ENCODE measurements around the gene PALD1.

The PALD1 gene

DNA sequence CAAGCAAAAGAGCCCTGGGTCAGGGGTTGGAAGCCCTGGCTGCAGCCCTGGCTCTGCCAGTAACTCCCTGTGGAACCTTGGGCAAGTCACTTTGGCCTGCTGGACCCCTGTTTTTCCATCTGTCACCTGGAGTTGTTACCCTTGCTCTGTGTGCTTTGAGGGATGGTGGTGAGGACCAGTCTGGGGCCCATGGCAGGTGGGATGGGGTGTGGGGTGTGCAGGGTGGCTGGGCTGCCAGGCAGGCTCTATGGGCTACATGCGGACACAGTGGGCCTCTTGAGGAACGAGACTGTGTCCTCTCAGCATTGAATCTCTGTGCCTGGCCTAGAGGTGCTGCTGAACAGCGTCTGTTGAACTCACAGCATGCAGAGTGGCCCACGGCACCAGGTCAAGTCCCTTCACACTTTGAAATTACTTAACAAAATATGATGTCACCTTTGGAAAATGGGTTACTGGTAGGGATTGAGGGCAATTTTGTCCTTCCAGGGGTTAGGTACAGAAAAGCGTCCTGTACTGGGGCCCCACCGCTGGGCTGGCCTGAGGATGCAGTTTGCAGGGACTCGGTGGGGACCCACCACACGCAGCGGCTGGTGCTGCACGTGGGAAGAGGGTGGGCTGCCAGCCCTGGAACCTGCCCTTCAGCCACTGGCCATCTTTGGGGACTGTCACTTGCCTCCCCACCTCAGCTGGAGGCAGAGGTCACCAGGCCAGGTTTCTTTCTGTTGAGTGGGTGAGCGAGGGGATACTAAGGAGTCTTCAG lies 78.7 kb downstream of the PALD1 start:
- Histone ChIP-seq H3F3A (ENCODE audit: control insufficient read depth, insufficient read depth) (no peaks in the 10 kb centered on the region), H3K36me3 (ENCODE audit: control insufficient read depth, low read length) (peaks cover 43% of the 10 kb centered on the region), H3K4me1 (ENCODE audit: control insufficient read depth, low read length) (peaks cover 54% of the 10 kb centered on the region), H3K27ac (ENCODE audit: low read depth, low read length) (no peak overlapping the region), H3K9me2 (replicated peaks; ENCODE audit: control insufficient read depth, low read length) (no peaks in the 10 kb centered on the region), H3K4me2 (ENCODE audit: low read length) (no peak overlapping the region), H3K4me3 (ENCODE audit: low read length) (no peak overlapping the region), H3K27me3 (ENCODE audit: control insufficient read depth, low read length) (no peaks in the 10 kb centered on the region), H3K79me2 (ENCODE audit: control insufficient read depth, low read length) (no peaks in the 10 kb centered on the region), H4K20me1 (ENCODE audit: control insufficient read depth, insufficient read depth, low read depth, low read length) (no peaks in the 10 kb centered on the region), H3K9me3 (ENCODE audit: control insufficient read depth, insufficient read depth, low read length) (no peaks in the 10 kb centered on the region)
- no peak for TF ChIP-seq EZH2phosphoT487 (IDR thresholded peaks at IDR 0.05; ENCODE audit: borderline replicate concordance, low read length)
- TF ChIP-seq, protein P1, sequence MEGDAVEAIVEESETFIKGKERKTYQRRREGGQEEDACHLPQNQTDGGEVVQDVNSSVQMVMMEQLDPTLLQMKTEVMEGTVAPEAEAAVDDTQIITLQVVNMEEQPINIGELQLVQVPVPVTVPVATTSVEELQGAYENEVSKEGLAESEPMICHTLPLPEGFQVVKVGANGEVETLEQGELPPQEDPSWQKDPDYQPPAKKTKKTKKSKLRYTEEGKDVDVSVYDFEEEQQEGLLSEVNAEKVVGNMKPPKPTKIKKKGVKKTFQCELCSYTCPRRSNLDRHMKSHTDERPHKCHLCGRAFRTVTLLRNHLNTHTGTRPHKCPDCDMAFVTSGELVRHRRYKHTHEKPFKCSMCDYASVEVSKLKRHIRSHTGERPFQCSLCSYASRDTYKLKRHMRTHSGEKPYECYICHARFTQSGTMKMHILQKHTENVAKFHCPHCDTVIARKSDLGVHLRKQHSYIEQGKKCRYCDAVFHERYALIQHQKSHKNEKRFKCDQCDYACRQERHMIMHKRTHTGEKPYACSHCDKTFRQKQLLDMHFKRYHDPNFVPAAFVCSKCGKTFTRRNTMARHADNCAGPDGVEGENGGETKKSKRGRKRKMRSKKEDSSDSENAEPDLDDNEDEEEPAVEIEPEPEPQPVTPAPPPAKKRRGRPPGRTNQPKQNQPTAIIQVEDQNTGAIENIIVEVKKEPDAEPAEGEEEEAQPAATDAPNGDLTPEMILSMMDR (IDR thresholded peaks at IDR 0.05; ENCODE audit: low read depth, low read length, poor library complexity, severe bottlenecking): no peak

DNA sequence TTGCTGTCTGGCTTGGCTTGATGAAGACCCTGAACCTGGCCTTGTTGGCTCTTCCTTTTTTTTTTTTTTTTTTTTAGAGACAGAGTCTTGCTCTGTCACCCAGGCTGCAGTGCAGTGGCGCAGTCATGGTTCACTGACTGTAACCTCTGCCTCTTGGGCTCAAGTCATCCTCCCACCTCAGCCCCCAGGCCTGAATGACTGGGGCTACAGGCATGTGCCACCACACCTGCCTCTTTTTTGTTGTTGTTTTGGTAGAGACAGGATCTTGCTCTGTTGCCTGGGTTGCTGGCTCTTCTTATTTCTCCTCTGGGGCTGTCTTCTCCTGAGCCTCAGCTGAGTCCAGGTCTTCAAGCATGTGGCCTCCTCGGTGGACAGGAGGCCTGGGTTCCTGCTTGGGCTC lies 79.3 kb downstream of the PALD1 start:
- Histone ChIP-seq H3F3A (ENCODE audit: control insufficient read depth, insufficient read depth) (no peaks in the 10 kb centered on the region), H3K4me3 (ENCODE audit: low read length) (no peak overlapping the region), H3K4me1 (ENCODE audit: control insufficient read depth, low read length) (peaks cover 54% of the 10 kb centered on the region), H3K79me2 (ENCODE audit: control insufficient read depth, low read length) (no peaks in the 10 kb centered on the region), H3K4me2 (ENCODE audit: low read length) (no peak overlapping the region), H3K9me2 (replicated peaks; ENCODE audit: control insufficient read depth, low read length) (no peaks in the 10 kb centered on the region), H3K27ac (ENCODE audit: low read depth, low read length) (no peak overlapping the region), H3K36me3 (ENCODE audit: control insufficient read depth, low read length) (peaks cover 37% of the 10 kb centered on the region), H3K9me3 (ENCODE audit: control insufficient read depth, insufficient read depth, low read length) (no peaks in the 10 kb centered on the region), H4K20me1 (ENCODE audit: control insufficient read depth, insufficient read depth, low read depth, low read length) (no peaks in the 10 kb centered on the region), H3K27me3 (ENCODE audit: control insufficient read depth, low read length) (no peaks in the 10 kb centered on the region)
- TF ChIP-seq, protein P1 (IDR thresholded peaks at IDR 0.05; ENCODE audit: low read depth, low read length, poor library complexity, severe bottlenecking): no peak
- TF ChIP-seq EZH2phosphoT487 (IDR thresholded peaks at IDR 0.05; ENCODE audit: borderline replicate concordance, low read length): no peak

DNA sequence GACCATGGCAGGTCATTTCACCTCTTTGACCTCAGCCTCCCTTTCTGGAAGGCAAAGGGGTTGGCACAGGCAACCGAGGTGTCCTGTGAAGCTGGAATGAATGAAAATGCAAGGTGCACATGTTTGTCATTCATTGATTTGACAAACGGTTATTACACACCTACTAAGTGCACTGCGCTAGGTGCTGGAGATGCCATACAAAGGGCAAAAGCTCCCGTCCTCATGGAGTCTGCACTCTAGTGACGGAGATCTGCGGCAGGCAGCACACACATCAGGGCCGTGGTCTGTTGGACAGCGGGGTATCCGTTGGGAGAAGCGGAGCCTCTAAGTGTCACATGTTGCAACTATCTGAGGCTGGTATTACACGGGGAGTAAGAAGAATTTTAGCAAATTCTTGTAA lies 79.7 kb downstream of the PALD1 start:
- H3F3A ChIP-seq (ENCODE audit: control insufficient read depth, insufficient read depth): no peaks in the 10 kb centered on the region
- TF ChIP-seq, protein P1 (IDR thresholded peaks at IDR 0.05; ENCODE audit: low read depth, low read length, poor library complexity, severe bottlenecking): no peak
- no peak for TF ChIP-seq EZH2phosphoT487 (IDR thresholded peaks at IDR 0.05; ENCODE audit: borderline replicate concordance, low read length)
- no peaks in the 10 kb centered on the region for H3K27me3 ChIP-seq (ENCODE audit: control insufficient read depth, low read length)
- H3K4me2 ChIP-seq (ENCODE audit: low read length): no peak overlapping the region
- no peak overlapping the region for H3K27ac ChIP-seq (ENCODE audit: low read depth, low read length)
- no peaks in the 10 kb centered on the region for H4K20me1 ChIP-seq (ENCODE audit: control insufficient read depth, insufficient read depth, low read depth, low read length)
- H3K4me1 ChIP-seq (ENCODE audit: control insufficient read depth, low read length): peaks cover 54% of the 10 kb centered on the region
- H3K36me3 ChIP-seq (ENCODE audit: control insufficient read depth, low read length): peaks cover 33% of the 10 kb centered on the region
- H3K79me2 ChIP-seq (ENCODE audit: control insufficient read depth, low read length): no peaks in the 10 kb centered on the region
- H3K9me3 ChIP-seq (ENCODE audit: control insufficient read depth, insufficient read depth, low read length): no peaks in the 10 kb centered on the region
- no peak overlapping the region for H3K4me3 ChIP-seq (ENCODE audit: low read length)
- no peaks in the 10 kb centered on the region for H3K9me2 ChIP-seq (replicated peaks; ENCODE audit: control insufficient read depth, low read length)

All from DOHH2 (cell line).